ENCODE results near the gene TMEM221.

DNA sequence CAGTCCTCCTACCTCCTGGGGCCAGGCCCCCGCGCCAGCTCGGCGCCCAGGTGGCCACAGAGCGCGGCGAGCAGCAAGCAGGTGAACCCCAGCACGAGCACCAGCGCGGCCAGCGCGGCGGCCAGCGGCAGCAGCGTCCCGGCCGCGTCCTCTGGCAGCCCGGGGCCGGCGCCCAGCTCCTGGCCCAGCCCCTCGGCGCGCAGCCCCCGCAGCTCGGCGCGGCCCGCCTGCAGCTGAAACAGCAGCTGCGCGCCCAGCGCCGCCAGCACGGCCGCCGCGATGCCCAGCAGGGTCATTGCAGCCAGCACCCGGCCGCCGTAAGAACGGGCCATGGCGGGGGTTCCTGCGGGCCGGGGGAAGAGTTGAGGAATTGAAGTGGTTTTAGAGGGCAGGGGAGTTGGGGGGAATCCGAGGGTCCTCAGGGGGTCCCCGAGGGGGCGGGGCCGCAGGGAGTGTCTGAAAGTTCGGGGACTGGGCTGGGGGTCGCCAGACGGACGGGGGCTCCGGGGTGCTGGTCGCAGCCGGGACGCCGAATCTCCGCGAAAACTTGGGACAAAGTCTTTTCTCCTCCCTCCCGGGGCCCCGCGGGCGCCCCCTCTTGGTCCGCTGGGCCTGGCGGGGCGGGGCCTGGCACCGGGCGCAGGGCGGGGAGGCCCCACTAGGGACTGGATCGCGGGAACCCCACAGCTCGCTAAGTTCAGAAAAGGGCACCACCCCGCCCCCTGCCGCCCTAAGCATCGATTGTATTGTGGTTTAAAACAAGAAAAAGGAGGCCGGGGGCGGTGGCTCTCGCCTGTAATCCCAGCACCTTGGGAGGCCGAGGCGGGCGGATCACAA, at the start of gene TMEM221:
- no peak for TF ChIP-seq EZH2 (IDR thresholded peaks at IDR 0.05)
- TF ChIP-seq TCF7L2 (IDR thresholded peaks at IDR 0.05; ENCODE audit: borderline replicate concordance, extremely low read depth, insufficient read depth, insufficient read length) = no peak
- TF ChIP-seq CEBPB (IDR thresholded peaks at IDR 0.05; ENCODE audit: low read depth) = no peak
- TF ChIP-seq, protein P1, sequence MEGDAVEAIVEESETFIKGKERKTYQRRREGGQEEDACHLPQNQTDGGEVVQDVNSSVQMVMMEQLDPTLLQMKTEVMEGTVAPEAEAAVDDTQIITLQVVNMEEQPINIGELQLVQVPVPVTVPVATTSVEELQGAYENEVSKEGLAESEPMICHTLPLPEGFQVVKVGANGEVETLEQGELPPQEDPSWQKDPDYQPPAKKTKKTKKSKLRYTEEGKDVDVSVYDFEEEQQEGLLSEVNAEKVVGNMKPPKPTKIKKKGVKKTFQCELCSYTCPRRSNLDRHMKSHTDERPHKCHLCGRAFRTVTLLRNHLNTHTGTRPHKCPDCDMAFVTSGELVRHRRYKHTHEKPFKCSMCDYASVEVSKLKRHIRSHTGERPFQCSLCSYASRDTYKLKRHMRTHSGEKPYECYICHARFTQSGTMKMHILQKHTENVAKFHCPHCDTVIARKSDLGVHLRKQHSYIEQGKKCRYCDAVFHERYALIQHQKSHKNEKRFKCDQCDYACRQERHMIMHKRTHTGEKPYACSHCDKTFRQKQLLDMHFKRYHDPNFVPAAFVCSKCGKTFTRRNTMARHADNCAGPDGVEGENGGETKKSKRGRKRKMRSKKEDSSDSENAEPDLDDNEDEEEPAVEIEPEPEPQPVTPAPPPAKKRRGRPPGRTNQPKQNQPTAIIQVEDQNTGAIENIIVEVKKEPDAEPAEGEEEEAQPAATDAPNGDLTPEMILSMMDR (IDR thresholded peaks at IDR 0.05 in 2 of 3, conservative IDR thresholded peaks at IDR 0.05 in 1 of 3; ENCODE audit: borderline replicate concordance in 1 of 3, insufficient read depth in 1 of 3, low read depth in 2 of 3, low read length in 2 of 3) = peak; percentile 48 to 75 (median 62); a peak in 5 of 6 replicates
- no peak for TF ChIP-seq EZH2phosphoT487 (IDR thresholded peaks at IDR 0.05; ENCODE audit: borderline replicate concordance)
